GM18861 (cell line): ENCODE results near the gene GALT.
A peak's percentile ranks its signal among the peaks of the same experiment; 100 is the strongest.
"Not testable (repeated sequence)": the region's sequence is repeated elsewhere in the genome, so short reads cannot be mapped to it uniquely, and the experiment has no call there.

ENCODE experiments used
- ATAC-seq: cut with Tn5 transposase; IDR thresholded peaks from one replicate; pipeline ENCODE4 v1.9.1; 2021; ENCODE audit not compliant: unreplicated experiment

The GALT gene

GRCh38 chr9:34627716-34628655, 18.5 kb upstream of the GALT start:
- ATAC-seq = no peak

GRCh38 chr9:34628656-34629490, 17.6 kb upstream of the GALT start, which contains the start of gene ARID3C:
Gene ARID3C, minus strand, starts transcription at chr9:34629066. Its CDS starts 1,052 bp downstream, at chr9:34628014.
- no peak for ATAC-seq

GRCh38 chr9:34629491-34629808, 17.0 kb upstream of the GALT start:
- ATAC-seq = no peak

GRCh38 chr9:34630402-34631154, 15.9 kb upstream of the GALT start:
- no peak for ATAC-seq

- ATAC-seq = no peak
These were observed 13.3 kb upstream of the GALT start for GRCh38 chr9:34633166-34633565.

- peak; percentile 35 for ATAC-seq
These were observed 12.5 kb upstream of the GALT start for GRCh38 chr9:34633851-34634550.

- no peak for ATAC-seq
These were observed 11.8 kb upstream of the GALT start for GRCh38 chr9:34634551-34635248.

- no peak for ATAC-seq
These were observed 10.9 kb upstream of the GALT start for GRCh38 chr9:34635556-34635955.

GRCh38 chr9:34636791-34637355, 9.6 kb upstream of the GALT start:
- no peak for ATAC-seq

GRCh38 chr9:34637356-34638137, 8.9 kb upstream of the GALT start, which contains the start of gene SIGMAR1:
Gene SIGMAR1, minus strand, starts transcription at chr9:34637787. Its CDS starts 90 bp downstream, at chr9:34637697.
- ATAC-seq = peak; percentile 79

GRCh38 chr9:34638138-34638445, 8.4 kb upstream of the GALT start:
- ATAC-seq = no peak

- ATAC-seq = not testable (repeated sequence)
These were observed 7.2 kb upstream of the GALT start for GRCh38 chr9:34639322-34639721.

- ATAC-seq = no peak
These were observed 3.8 kb upstream of the GALT start for GRCh38 chr9:34642679-34643078.

GRCh38 chr9:34644766-34645314, 1.6 kb upstream of the GALT start:
- no peak for ATAC-seq

GRCh38 chr9:34647084-34647403, 569 bp downstream of the GALT start:
- ATAC-seq = no peak

- ATAC-seq = no peak
These were observed 1.2 kb downstream of the GALT start for GRCh38 chr9:34647651-34648050.

GRCh38 chr9:34648673-34649072, 2.2 kb downstream of the GALT start:
- no peak for ATAC-seq

GRCh38 chr9:34650816-34651215, 4.3 kb downstream of the GALT start:
- no peak for ATAC-seq

- ATAC-seq = no peak
These were observed 4.8 kb downstream of the GALT start for GRCh38 chr9:34651321-34651720.
